HAP-1 (cell line): Measurements from ENCODE around the gene PDE1A.
"Not testable (repeated sequence)": the region's sequence is repeated elsewhere in the genome, so short reads cannot be mapped to it uniquely, and the experiment has no call there.

Experiments
- DNase-seq, 2 experiments: peaks; one replicate each; pipeline ENCODE4 v3.0.0-alpha.2; 2016 to 2020; ENCODE audit warnings: low spot score in 2 of 2
- H3K27me3 ChIP-seq: fragments of 250-450 bp; sonication (Bioruptor Pico); 2 replicates; pipeline ENCODE4 v1.5.1; 2020; ENCODE audit warnings: low read depth, mild to moderate bottlenecking, moderate library complexity
- H3K36me3 ChIP-seq: fragments of 250-450 bp; sonication (Bioruptor Pico); replicated peaks from 2 replicates; pipeline ENCODE4 v1.5.1; 2020; ENCODE audit warnings: mild to moderate bottlenecking
- H3K4me1 ChIP-seq: fragments of 250-450 bp; sonication (Bioruptor Pico); 2 replicates; pipeline ENCODE4 v1.5.1; 2020; ENCODE audit warnings: mild to moderate bottlenecking
- H3K4me3 ChIP-seq: fragments of 250-450 bp; sonication (Bioruptor Pico); 2 replicates; pipeline ENCODE4 v1.5.1; 2020; ENCODE audit warnings: mild to moderate bottlenecking, moderate library complexity
- H3K9me3 ChIP-seq: fragments of 250-450 bp; sonication (Bioruptor Pico); 2 replicates; pipeline ENCODE4 v1.5.1; 2020; ENCODE audit warnings: mild to moderate bottlenecking, moderate library complexity
- in situ Hi-C: fragments of 300-500 bp; cut with MboI; formaldehyde crosslinking; loops from 3 replicates; pipeline ENCODE4 v1.14.3; 2020; ENCODE audit warnings: low sequenced_read_pairs, inconsistent platforms, mixed read lengths

PDE1A gene

GRCh38 chr2:182386267-182386880 is 40.5 kb downstream of the PDE1A start:
- H3K4me3 ChIP-seq, H3K4me1 ChIP-seq, H3K9me3 ChIP-seq, DNase-seq, in situ Hi-C loops, H3K36me3 ChIP-seq, H3K27me3 ChIP-seq: not testable (repeated sequence)

DNA sequence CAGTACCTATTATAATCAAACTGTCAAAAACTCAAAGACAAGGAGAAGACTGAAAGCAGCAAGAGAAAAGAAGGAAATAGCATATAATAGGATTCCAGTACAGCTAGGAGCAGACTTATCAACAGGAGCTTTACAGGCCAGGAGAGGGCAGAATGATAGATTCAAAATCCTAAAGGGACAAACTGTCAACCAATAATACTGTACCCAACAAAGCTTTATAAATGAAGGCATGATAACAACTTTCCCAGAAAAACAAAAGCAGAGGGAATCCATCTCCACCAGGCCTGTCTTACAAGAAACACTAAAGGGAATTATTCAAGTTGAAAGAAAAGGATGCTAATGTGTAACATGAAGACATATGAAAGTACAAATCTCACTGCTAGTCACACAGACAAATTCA is 42.0 kb downstream of the PDE1A start:
- Histone ChIP-seq H3K4me1 (no peaks in the 10 kb centered on the region), H3K27me3 (no peaks in the 10 kb centered on the region), H3K9me3 (no peaks in the 10 kb centered on the region), H3K4me3 (no peak overlapping the region), H3K36me3 (no peaks in the 10 kb centered on the region)
- in situ Hi-C loops = no loop called here
- no peak for DNase-seq

DNA sequence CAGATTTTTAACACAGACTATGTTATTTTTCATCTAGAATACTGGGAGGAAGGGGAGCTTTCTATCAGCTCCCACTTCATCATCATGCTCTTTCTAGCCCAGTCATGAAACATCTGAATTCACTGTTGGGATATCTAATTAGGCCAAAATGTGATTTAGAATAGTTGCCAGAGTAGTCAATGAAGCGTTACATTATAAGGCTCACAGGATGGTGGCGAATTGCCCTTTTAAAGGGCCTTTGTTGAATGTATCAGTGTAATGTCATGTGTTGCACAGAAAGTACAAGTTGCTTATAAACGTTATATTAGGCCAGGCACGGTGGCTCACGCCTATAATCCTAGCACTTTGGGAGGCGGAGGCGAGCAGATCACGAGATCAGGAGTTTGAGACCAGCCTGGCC is 45.6 kb downstream of the PDE1A start:
- Histone ChIP-seq H3K36me3 (no peaks in the 10 kb centered on the region), H3K27me3 (0 out of 2 replicates have a peak, but pooled peaks cover 2% of the 10 kb centered on the region), H3K4me1 (no peaks in the 10 kb centered on the region), H3K9me3 (no peaks in the 10 kb centered on the region), H3K4me3 (no peak overlapping the region)
- in situ Hi-C loops = no loop called here
- DNase-seq = no peak

DNA sequence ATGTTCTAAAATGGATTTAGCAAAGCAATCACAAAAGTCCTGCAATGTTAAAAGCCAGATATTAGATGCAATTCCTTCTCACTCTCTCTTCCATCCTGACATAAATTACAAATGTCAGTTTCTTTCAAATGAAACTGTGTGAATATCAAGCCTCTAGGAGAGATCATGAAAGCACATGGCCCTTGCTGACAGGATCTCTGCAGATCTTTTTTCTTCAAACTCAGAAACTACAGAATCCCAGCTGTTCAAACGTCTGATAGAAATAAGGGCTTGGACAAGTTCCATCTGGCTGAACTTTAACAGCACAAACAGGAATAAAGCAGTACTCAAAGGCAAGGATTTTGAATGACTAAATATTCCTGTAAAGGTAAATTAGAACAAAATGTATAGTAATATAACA is 47.6 kb downstream of the PDE1A start:
- H3K9me3 ChIP-seq = no peaks in the 10 kb centered on the region
- no peak overlapping the region for H3K4me3 ChIP-seq
- H3K36me3 ChIP-seq = no peaks in the 10 kb centered on the region
- in situ Hi-C loops = no loop called here
- no peak for DNase-seq
- H3K27me3 ChIP-seq = 0 out of 2 replicates have a peak, but pooled peaks cover 2% of the 10 kb centered on the region
- no peaks in the 10 kb centered on the region for H3K4me1 ChIP-seq

DNA sequence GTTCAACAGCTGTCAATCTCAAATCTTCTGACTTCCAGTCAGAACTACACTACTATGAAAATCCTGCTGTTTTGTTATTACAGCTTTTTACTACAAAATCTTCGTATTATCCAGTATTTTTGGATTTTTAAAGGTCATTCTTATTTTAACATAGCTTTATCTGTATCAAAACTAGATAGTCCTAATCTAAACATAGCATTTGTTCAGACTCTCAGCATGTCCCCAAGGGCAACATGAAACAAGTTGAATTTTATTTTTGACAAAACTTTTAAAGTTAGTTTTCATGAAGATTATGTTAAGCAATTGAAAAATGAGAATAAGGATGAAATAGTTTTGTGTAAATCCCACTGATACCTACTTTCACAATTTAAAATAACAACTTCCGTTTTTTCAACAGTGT is 48.1 kb downstream of the PDE1A start:
- Histone ChIP-seq H3K36me3 (no peaks in the 10 kb centered on the region), H3K4me3 (no peak overlapping the region), H3K9me3 (no peaks in the 10 kb centered on the region), H3K4me1 (no peaks in the 10 kb centered on the region), H3K27me3 (0 out of 2 replicates have a peak, but pooled peaks cover 2% of the 10 kb centered on the region)
- DNase-seq = no peak
- in situ Hi-C loops = no loop called here

DNA sequence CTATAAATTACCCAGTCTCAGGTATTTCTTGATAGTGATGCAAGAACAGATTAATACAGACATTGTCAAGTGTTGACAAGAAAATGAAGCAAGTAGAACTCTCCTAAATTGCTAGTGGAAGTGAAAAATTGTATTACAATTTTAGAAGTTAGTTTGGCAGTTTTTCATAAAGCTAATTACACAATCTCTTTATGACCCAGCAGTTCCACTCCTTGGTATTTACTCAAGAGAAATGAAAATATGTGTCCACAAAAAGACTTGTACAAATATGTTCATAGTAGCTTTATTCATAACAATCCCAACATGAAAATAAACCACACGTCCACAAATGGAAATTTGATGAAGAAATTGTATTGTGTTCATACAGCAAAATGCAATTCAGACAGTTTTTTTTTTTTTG is 49.4 kb downstream of the PDE1A start:
- Histone ChIP-seq H3K4me1 (no peaks in the 10 kb centered on the region), H3K27me3 (0 out of 2 replicates have a peak, but pooled peaks cover 2% of the 10 kb centered on the region), H3K9me3 (no peaks in the 10 kb centered on the region), H3K4me3 (no peak overlapping the region), H3K36me3 (no peaks in the 10 kb centered on the region)
- in situ Hi-C loops = no loop called here
- DNase-seq = no peak

- H3K9me3 ChIP-seq = no peaks in the 10 kb centered on the region
- in situ Hi-C loops = no loop called here
- 0 out of 2 replicates have a peak, but pooled peaks cover 2% of the 10 kb centered on the region for H3K27me3 ChIP-seq
- H3K4me3 ChIP-seq = no peak overlapping the region
- H3K4me1 ChIP-seq = no peaks in the 10 kb centered on the region
- no peaks in the 10 kb centered on the region for H3K36me3 ChIP-seq
- DNase-seq = no peak
Measured at GRCh38 chr2:182375862-182376261, 51.0 kb downstream of the PDE1A start.

GRCh38 chr2:182372661-182373060 is 54.2 kb downstream of the PDE1A start:
- Histone ChIP-seq H3K9me3 (no peaks in the 10 kb centered on the region), H3K4me1 (no peaks in the 10 kb centered on the region), H3K27me3 (0 out of 2 replicates have a peak, but pooled peaks cover 5% of the 10 kb centered on the region), H3K4me3 (no peak overlapping the region), H3K36me3 (no peaks in the 10 kb centered on the region)
- DNase-seq = no peak
- in situ Hi-C loops = no loop called here

- in situ Hi-C loops = no loop called here
Measured at GRCh38 chr2:182368996-182369395, 57.8 kb downstream of the PDE1A start.

DNA sequence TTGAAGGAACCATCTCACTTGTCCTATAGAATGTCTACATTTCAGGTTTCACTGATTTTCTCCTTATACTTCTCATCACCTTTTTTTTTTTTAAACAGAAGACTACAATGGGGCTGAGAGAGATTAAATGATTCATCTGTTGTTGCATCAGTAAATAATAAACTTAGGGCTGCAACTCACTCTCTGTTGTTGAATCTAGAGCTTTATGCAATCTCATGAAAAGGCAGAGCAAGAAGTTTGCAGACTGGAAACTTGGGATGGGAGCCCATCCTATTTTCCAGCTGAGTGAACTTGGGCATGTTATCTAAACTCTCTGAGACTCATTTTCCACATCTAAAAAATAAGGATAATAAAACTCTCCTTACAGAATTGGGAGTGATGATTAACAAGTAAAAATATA is 58.4 kb downstream of the PDE1A start:
- DNase-seq = no peak
- no peaks in the 10 kb centered on the region for H3K36me3 ChIP-seq
- no peaks in the 10 kb centered on the region for H3K4me1 ChIP-seq
- in situ Hi-C loops = no loop called here
- H3K4me3 ChIP-seq = no peak overlapping the region
- no peaks in the 10 kb centered on the region for H3K9me3 ChIP-seq
- 0 out of 2 replicates have a peak, but pooled peaks cover 5% of the 10 kb centered on the region for H3K27me3 ChIP-seq

More at GRCh38 chr2:182368996-182369395, 57.8 kb downstream of the PDE1A start:
- DNase-seq = no peak
- Histone ChIP-seq H3K4me1 (no peaks in the 10 kb centered on the region), H3K36me3 (no peaks in the 10 kb centered on the region), H3K9me3 (no peaks in the 10 kb centered on the region), H3K27me3 (0 out of 2 replicates have a peak, but pooled peaks cover 5% of the 10 kb centered on the region), H3K4me3 (no peak overlapping the region)

- no peaks in the 10 kb centered on the region for H3K4me1 ChIP-seq
- in situ Hi-C loops = no loop called here
- no peaks in the 10 kb centered on the region for H3K9me3 ChIP-seq
- no peak overlapping the region for H3K4me3 ChIP-seq
- no peaks in the 10 kb centered on the region for H3K36me3 ChIP-seq
- 0 out of 2 replicates have a peak, but pooled peaks cover 5% of the 10 kb centered on the region for H3K27me3 ChIP-seq
- DNase-seq = no peak
Measured at GRCh38 chr2:182367401-182367800, 59.4 kb downstream of the PDE1A start.

- in situ Hi-C loops = no loop called here
- Histone ChIP-seq H3K36me3 (no peaks in the 10 kb centered on the region), H3K27me3 (0 out of 2 replicates have a peak, but pooled peaks cover 5% of the 10 kb centered on the region), H3K4me3 (no peak overlapping the region), H3K4me1 (no peaks in the 10 kb centered on the region), H3K9me3 (no peaks in the 10 kb centered on the region)
- no peak for DNase-seq
Measured at GRCh38 chr2:182366628-182367027, 60.2 kb downstream of the PDE1A start.

DNA sequence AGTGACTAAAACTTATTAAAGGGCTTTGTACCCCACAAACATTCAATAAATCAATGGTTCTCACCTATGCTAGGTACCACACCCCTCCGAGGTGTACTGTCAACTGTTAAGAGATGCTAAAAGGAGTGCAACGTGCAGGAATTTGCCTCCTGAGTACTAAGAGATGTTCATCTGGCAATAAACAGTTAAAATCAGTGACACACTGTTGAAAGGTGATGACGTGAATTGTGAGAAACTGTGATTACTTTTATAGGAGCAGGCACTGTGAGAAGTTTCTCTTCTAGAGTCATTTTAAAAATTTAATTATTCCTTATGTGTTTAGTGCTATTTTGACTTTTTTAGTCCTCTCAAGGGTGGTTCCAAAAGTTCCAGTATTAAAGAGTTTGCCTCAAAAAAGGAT is 61.0 kb downstream of the PDE1A start:
- Histone ChIP-seq H3K36me3 (no peaks in the 10 kb centered on the region), H3K9me3 (no peaks in the 10 kb centered on the region), H3K4me3 (no peak overlapping the region), H3K4me1 (no peaks in the 10 kb centered on the region), H3K27me3 (0 out of 2 replicates have a peak, but pooled peaks cover 5% of the 10 kb centered on the region)
- DNase-seq = no peak
- in situ Hi-C loops = no loop called here

GRCh38 chr2:182361477-182361876 is 65.4 kb downstream of the PDE1A start:
- in situ Hi-C loops = no loop called here
- DNase-seq = no peak
- Histone ChIP-seq H3K27me3 (0 out of 2 replicates have a peak, but pooled peaks cover 3% of the 10 kb centered on the region), H3K4me1 (no peaks in the 10 kb centered on the region), H3K36me3 (no peaks in the 10 kb centered on the region), H3K4me3 (no peak overlapping the region), H3K9me3 (no peaks in the 10 kb centered on the region)
